ENCODE measurements around the gene CDC42SE1.

The CDC42SE1 gene

DNA sequence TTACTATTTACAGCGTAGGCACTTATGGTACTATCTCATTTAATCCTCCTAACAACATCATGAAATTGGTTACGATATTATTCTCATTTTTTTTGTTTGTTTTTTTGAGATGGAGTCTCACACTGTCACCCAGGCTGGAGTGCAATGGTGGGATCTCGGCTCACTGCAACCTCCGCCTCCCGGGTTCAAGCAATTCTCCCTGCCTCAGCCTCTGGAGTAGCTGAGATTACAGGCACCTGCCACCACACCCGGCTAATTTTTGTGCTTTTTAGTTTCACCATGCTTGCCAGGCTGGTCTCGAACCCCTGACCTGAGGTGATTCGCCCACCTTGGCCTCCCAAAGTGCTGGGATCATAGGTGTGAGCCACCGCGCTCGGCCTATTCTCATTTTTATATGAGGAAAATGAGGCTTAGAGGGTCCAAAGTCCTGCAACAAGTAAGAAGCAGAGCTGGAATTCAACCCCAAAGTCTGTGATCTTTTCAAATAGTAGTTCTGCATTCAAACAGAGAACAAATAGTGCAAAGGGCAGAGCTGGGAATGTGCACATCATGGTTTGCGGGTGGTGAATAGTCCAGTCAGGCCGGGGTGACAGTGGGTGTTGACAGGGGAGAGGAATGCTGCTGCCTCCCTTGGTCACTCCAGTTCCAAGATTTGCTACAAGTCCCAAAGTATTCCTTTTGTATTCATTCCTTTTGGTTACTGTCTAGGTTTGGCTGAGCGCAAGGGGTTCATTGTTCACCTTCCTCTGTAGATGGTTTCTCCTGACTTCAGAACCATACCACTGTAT lies 46.5 kb downstream of the CDC42SE1 start:
- FAIRE-seq (no peak), DNase-seq (ENCODE audit: insufficient read length, low spot score) (no peak)
- no peak for TF ChIP-seq POU2F2 (IDR thresholded peaks at IDR 0.05; ENCODE audit: low read depth, low read length)
- no peak for TF ChIP-seq POLR2AphosphoS5 (IDR thresholded peaks at IDR 0.05; ENCODE audit: low read depth, low read length)
- TF ChIP-seq SPI1 (IDR thresholded peaks at IDR 0.05; ENCODE audit: low read depth, low read length) = no peak
- TF ChIP-seq TAF1 (IDR thresholded peaks at IDR 0.05; ENCODE audit: low read depth, low read length) = no peak
- no peak for TF ChIP-seq PAX5 (IDR thresholded peaks at IDR 0.05; ENCODE audit: insufficient read depth, low read length, severe bottlenecking)
- no peak for TF ChIP-seq POLR2A (IDR thresholded peaks at IDR 0.05; ENCODE audit: low read depth, low read length)

DNA sequence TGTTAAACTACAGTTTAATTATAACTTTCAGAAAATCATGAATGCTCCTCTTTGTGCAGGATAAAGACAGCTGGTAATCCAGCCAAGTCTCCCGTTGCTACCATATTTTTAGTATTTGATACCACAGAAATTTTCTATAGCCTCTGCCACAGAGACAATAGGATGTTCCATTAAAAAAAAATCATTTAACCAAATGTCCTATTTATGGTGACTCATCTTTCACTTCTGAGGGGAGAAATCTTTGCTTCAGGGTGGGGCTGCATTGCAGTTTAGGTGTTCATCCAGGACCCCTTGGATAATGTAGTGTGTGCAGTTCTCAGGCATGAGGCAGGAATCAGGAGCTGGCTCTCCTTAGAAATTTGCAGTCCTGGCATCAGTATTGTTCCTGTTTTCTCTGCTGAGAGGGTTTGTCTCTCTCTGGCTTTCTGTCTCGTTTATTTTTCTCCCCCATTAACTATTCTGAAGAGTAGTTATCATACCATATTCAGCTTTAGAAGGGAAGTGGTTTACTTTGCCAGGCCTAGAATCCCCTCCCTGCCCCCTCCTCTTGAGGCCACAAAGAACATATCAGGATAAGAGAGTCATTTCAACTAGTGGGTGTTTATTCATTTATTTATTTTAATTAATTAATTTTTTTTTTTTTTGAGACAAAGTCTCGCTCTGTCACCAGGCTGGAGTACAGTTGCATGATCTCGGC lies 48.1 kb downstream of the CDC42SE1 start:
- no peak for FAIRE-seq
- no peak for TF ChIP-seq POLR2A (IDR thresholded peaks at IDR 0.05; ENCODE audit: low read depth, low read length)
- no peak for TF ChIP-seq TAF1 (IDR thresholded peaks at IDR 0.05; ENCODE audit: low read depth, low read length)
- no peak for TF ChIP-seq SPI1 (IDR thresholded peaks at IDR 0.05; ENCODE audit: low read depth, low read length)
- DNase-seq (ENCODE audit: insufficient read length, low spot score) = no peak

DNA sequence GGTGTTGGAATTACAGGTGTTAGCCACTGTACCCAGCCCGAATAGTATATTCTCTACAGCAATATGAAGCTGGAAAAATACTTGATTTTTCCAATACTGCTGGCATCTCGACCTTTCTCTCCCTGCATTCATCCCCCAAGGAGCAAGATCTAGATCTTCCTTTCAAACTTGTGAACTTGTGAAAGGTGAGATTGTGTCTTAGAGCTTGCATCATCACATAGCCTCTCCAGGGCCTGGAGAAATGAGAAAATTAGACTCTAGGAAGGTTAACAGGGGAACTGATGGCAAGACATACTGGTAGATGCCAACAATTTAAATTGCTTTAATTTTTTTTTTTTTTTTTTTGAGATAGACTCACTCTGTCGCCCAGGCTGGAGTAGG lies 49.1 kb downstream of the CDC42SE1 start:
- no peak for DNase-seq (ENCODE audit: insufficient read length, low spot score)
- no peak for TF ChIP-seq SPI1 (IDR thresholded peaks at IDR 0.05; ENCODE audit: low read depth, low read length)
- TF ChIP-seq POLR2AphosphoS5 (IDR thresholded peaks at IDR 0.05; ENCODE audit: low read depth, low read length) = no peak
- TF ChIP-seq PAX5 (IDR thresholded peaks at IDR 0.05; ENCODE audit: insufficient read depth, low read length, severe bottlenecking) = no peak
- TF ChIP-seq POU2F2 (IDR thresholded peaks at IDR 0.05; ENCODE audit: low read depth, low read length) = no peak
- TF ChIP-seq POLR2A (IDR thresholded peaks at IDR 0.05; ENCODE audit: low read depth, low read length) = no peak
- TF ChIP-seq TAF1 (IDR thresholded peaks at IDR 0.05; ENCODE audit: low read depth, low read length) = no peak
- FAIRE-seq = no peak

DNA sequence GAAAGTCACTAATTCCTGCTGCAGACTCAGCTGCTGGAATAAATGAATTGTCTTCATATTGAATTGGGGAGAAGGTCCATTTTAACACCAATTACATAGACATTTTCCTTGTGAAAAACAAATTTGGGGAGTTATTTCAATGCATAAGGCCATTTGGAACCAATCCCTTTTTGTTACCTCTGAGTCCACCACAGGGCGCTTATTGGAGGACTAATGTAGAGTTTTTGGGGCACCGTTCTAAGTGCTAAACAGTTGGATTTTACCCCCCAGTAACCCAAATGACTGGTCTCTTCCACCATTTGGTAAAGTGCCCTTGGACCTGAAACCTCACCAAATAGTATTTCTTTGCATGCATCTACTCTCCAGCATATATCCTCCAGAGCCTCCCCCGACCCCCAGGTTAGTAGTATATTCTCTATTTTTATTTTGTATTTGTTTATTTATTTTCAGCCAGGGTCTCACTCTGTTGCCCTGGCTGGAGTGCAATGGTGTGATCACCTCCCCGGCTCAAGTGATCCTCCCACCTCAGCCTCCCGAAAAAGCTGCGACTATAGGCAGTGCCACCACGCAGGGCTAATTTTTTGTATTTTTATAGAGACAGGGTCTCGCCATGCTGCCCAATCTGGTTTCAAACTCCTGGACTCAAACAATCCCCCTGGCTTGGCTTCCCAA lies 49.6 kb downstream of the CDC42SE1 start:
- TF ChIP-seq POLR2AphosphoS5 (IDR thresholded peaks at IDR 0.05; ENCODE audit: low read depth, low read length) = no peak
- no peak for TF ChIP-seq SPI1 (IDR thresholded peaks at IDR 0.05; ENCODE audit: low read depth, low read length)
- TF ChIP-seq POU2F2 (IDR thresholded peaks at IDR 0.05; ENCODE audit: low read depth, low read length) = no peak
- TF ChIP-seq TAF1 (IDR thresholded peaks at IDR 0.05; ENCODE audit: low read depth, low read length) = no peak
- TF ChIP-seq PAX5 (IDR thresholded peaks at IDR 0.05; ENCODE audit: insufficient read depth, low read length, severe bottlenecking) = no peak
- no peak for TF ChIP-seq POLR2A (IDR thresholded peaks at IDR 0.05; ENCODE audit: low read depth, low read length)
- DNase-seq (ENCODE audit: insufficient read length, low spot score) (no peak), FAIRE-seq (no peak)

- TF ChIP-seq POU2F2 (IDR thresholded peaks at IDR 0.05; ENCODE audit: low read depth, low read length) (no peak), PAX5 (IDR thresholded peaks at IDR 0.05; ENCODE audit: insufficient read depth, low read length, severe bottlenecking) (no peak), POLR2A (IDR thresholded peaks at IDR 0.05; ENCODE audit: low read depth, low read length) (no peak), TAF1 (IDR thresholded peaks at IDR 0.05; ENCODE audit: low read depth, low read length) (no peak), POLR2AphosphoS5 (IDR thresholded peaks at IDR 0.05; ENCODE audit: low read depth, low read length) (no peak), SPI1 (IDR thresholded peaks at IDR 0.05; ENCODE audit: low read depth, low read length) (no peak)
- DNase-seq (ENCODE audit: insufficient read length, low spot score) = no peak
- FAIRE-seq = peak; percentile 13
These were observed 50.2 kb downstream of the CDC42SE1 start for GRCh38 chr1:151009206-151009587.

DNA sequence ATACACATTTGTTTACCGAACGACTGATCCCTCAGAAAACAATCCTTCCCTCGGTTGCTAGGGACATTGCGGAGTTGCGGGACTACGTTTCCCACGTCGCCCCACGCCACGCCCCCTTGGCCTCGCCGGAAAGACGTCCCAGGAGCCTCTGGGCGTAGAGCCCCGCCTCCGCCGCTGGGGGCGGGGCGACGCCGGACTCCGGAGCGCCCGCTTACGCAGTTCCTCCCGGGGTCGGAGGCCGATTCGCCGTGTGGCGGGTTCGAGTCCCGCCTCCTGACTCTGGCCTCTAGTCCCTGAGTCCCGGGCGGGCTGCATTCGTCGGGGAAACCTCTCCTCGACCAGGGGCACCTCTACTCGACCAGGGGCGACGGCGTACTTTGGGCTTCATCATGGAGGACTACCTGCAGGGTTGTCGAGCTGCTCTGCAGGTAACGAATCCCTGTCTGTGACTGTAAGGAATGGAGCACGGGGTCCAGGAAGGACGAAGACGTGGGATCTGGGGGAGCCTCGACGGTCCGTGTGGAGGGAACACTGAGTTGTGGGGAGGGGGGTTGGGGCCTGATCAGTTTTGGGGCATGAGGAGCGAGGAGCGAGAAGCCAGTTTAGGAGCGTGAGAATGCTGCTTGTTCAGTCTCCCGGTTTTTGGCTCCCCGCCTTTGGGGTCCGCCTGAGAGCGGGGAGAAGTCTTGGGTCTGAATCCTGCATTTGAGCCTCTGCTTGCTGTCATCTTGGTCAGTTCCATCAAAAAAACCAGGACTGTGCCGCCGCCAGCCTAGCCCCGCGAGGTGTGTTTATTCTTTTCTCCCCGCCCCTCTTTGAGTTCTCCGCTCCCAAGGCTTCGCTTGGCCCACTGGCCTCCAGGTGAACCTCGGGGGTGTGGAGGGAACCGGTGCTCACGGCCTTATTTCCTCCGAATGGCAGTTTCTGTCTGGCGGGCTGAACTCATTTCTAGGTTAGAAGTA lies 50.9 kb downstream of the CDC42SE1 start, which contains the start of gene PRUNE1:
PRUNE1 (plus strand) TSS at position 206 of the 962 bp plus-strand sequence; CDS start at position 390, 184 bp downstream.
- FAIRE-seq (peak; percentile 95), DNase-seq (ENCODE audit: insufficient read length, low spot score) (peak; percentile 93)
- TF ChIP-seq SPI1 (IDR thresholded peaks at IDR 0.05; ENCODE audit: low read depth, low read length) (peak; percentile 72), PAX5 (IDR thresholded peaks at IDR 0.05; ENCODE audit: insufficient read depth, low read length, severe bottlenecking) (no peak)

DNA sequence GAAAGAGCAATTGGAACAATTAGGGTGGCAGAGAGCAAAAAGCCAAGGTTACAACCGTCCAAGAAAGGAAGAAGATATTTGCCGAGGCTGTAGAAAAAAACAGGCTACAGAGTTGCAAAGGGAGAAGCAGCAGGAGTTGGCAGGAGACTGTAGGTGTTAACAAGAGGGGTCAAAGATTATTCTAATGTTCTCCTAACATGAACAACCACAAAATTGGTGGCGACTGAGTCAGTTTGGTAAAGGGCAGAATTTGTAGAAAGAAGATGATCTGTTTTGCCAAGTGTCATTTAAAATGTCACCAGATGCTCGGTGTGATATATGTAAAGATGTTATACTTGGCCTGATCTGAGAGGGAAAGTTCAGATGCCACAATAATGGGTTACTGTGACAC lies 51.6 kb downstream of the CDC42SE1 start:
- DNase-seq (ENCODE audit: insufficient read length, low spot score) (no peak), FAIRE-seq (no peak)
- TF ChIP-seq PAX5 (IDR thresholded peaks at IDR 0.05; ENCODE audit: insufficient read depth, low read length, severe bottlenecking) = no peak
- no peak for TF ChIP-seq POU2F2 (IDR thresholded peaks at IDR 0.05; ENCODE audit: low read depth, low read length)
- TF ChIP-seq POLR2AphosphoS5 (IDR thresholded peaks at IDR 0.05; ENCODE audit: low read depth, low read length) = no peak
- no peak for TF ChIP-seq TAF1 (IDR thresholded peaks at IDR 0.05; ENCODE audit: low read depth, low read length)
- no peak for TF ChIP-seq SPI1 (IDR thresholded peaks at IDR 0.05; ENCODE audit: low read depth, low read length)
- no peak for TF ChIP-seq POLR2A (IDR thresholded peaks at IDR 0.05; ENCODE audit: low read depth, low read length)

DNA sequence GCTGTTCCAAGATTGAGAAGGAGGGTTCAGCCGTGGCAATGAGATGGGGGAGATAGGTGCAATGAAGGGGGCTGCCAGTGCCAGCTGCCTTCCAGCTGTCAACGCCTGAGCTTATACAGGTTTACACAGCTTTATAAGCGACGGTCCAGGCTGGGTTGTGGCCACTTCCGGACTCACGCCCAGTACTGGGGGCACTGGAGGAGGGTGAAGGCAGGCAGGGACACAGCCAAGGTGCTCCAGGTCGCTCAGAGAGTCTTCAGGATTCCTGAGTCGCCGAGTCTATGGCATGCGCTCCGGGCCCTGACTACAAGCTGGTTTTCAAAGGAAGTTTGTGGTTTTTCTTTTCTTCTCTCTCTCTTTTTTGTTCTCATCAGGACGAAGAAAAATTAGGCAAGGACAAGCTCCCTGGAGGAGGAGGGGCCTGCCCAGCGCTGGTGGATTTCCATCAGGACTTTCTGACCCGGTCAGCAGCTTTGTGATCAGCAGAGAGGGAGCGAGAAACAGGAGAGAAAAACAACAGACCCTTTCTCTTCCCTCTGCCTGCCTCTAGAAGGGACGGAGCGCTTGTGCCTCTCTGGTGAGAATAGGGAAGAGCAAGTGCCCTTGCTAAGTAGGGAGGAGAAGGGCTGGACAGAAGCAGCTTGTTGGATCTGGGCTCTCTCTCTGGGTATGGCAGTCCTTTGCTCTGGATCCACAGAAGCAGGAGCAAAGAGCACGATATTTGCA lies 52.9 kb downstream of the CDC42SE1 start, which contains the start of gene MINDY1:
MINDY1 (minus strand) TSS at position 576 of the 726 bp plus-strand sequence. CDS start 4,285 bp downstream, outside the sequence.
- peak; percentile 9 for FAIRE-seq
- DNase-seq (ENCODE audit: insufficient read length, low spot score) = no peak

More for the DNA sequence above, 52.9 kb downstream of the CDC42SE1 start, which contains the start of gene MINDY1:
- TF ChIP-seq SPI1 (IDR thresholded peaks at IDR 0.05; ENCODE audit: low read depth, low read length) (peak; percentile 47), POLR2A (IDR thresholded peaks at IDR 0.05; ENCODE audit: low read depth, low read length) (no peak)
